ENCODE measurements around the gene IMMP2L. TPM values are rescaled to one million over a fixed set of nuclear protein-coding genes. Genes with fewer than 3 reads are reported as not detected.

Gene IMMP2L
- total and polyA plus RNA-seq, 2 of the 4 experiments (the other 2 are of a cell fraction) = 5.8 to 9.3 TPM

DNA sequence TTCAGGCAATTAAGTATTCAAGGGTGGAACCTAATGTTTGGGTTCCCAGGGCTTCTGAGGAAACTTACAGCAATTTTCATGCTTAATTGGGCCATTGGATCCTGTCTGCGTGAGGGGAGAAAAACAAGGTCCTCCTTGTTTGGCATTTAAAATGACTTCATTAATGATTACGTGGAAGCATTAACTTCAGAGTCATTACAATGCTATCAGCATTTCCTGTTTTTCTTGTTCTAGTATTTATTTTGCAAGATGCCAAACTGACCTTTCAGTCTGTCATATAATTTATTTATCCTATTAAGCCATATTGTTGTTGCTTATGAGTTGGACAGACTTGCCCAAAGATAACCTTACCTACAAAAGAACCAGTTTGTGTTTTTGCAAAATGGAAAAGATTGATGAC is 795.4 kb downstream of the IMMP2L start:
- Histone ChIP-seq H3K4me2 (ENCODE audit: low read depth, low read length) (no peak overlapping the region), H3K27me3 (ENCODE audit: control insufficient read depth, insufficient read depth, low read length) (no peaks in the 10 kb centered on the region), H2BK5ac (ENCODE audit: low read depth, low read length, poor library complexity, severe bottlenecking) (no peak overlapping the region), H2BK15ac (ENCODE audit: low read depth, low read length) (no peak overlapping the region), H3K79me1 (ENCODE audit: low read depth in 1 of 2, low read length in 2 of 2) (no peaks in the 10 kb centered on the region), H3K18ac (ENCODE audit: low read depth, low read length) (no peak overlapping the region), H4K8ac (ENCODE audit: low read depth in 2 of 2, low read length in 2 of 2) (no peak overlapping the region), H3K4me3 (ENCODE audit: insufficient read depth, low read depth, low read length) (no peak overlapping the region), H3K56ac (ENCODE audit: extremely low read depth, insufficient read depth, low read length) (no peak overlapping the region), H2BK120ac (ENCODE audit: low read depth, low read length) (no peak overlapping the region), H3K27ac (ENCODE audit: insufficient read depth, low read length) (no peak overlapping the region), H3K9ac (ENCODE audit: low read depth, low read length) (no peak overlapping the region), H3K23ac (ENCODE audit: low read depth, low read length) (no peak overlapping the region), H3K4ac (ENCODE audit: low read depth, low read length) (no peak overlapping the region), H4K5ac (ENCODE audit: low read depth, low read length) (no peak overlapping the region), H3K36me3 (ENCODE audit: control insufficient read depth, insufficient read depth, low read length) (no peaks in the 10 kb centered on the region), H3K4me1 (ENCODE audit: control insufficient read depth, insufficient read depth, low read length) (no peaks in the 10 kb centered on the region), H4K20me1 (ENCODE audit: insufficient read depth, low read length) (no peaks in the 10 kb centered on the region), H4K91ac (ENCODE audit: insufficient read depth, low read depth, low read length) (no peak overlapping the region), H2AK9ac (replicated peaks; ENCODE audit: low read depth, low read length, poor library complexity) (no peak overlapping the region), H3K9me3 (ENCODE audit: control insufficient read depth, insufficient read depth, low read length) (no peaks in the 10 kb centered on the region), H2BK20ac (ENCODE audit: low read depth, low read length) (no peak overlapping the region), H3K14ac (replicated peaks; ENCODE audit: low read depth, low read length) (no peak overlapping the region), H2AK5ac (ENCODE audit: low read depth, low read length) (no peak overlapping the region), H2AFZ (replicated peaks; ENCODE audit: low read length, poor library complexity) (no peak overlapping the region), H3K9me1 (ENCODE audit: insufficient read depth, low read length) (no peaks in the 10 kb centered on the region)
- ATAC-seq (ENCODE audit: low read depth) = no peak
- CTCF ChIA-PET = no interaction called here
- dilution Hi-C loops (cut with HindIII; ENCODE audit: low sequenced_read_pairs, unreplicated experiment) (no loop called here), intact Hi-C loops (cut with micrococcal nuclease) (no loop called here), in situ Hi-C loops (cut with MboI; ENCODE audit: low sequenced_read_pairs) (no loop called here)
- BruUV-seq (replicated peaks) = no TSS peak
- no peak for TF ChIP-seq SMC3 (IDR thresholded peaks at IDR 0.05; ENCODE audit: low read depth, low read length)
- no peak for TF ChIP-seq MAZ (IDR thresholded peaks at IDR 0.05; ENCODE audit: borderline replicate concordance, low read depth, low read length)
- no peak for TF ChIP-seq RCOR1 (IDR thresholded peaks at IDR 0.05; ENCODE audit: insufficient replicate concordance, low read length)
- TF ChIP-seq POLR2A (IDR thresholded peaks at IDR 0.05; ENCODE audit: low read depth, low read length) = no peak
- WGBS, 2 experiments (ENCODE audit: extremely low coverage in 2 of 2, insufficient read length in 1 of 2) = no CpG with 5 or more reads among the region's 2 CpGs
- POLR2A ChIA-PET (ENCODE audit: unreplicated experiment) = no interaction called here
- DNase-seq = no peak
